GM06990 (cell line): ENCODE measurements around the gene PTPRT.
"Not testable (repeated sequence)": the region's sequence is repeated elsewhere in the genome, so short reads cannot be mapped to it uniquely, and the experiment has no call there.

Experiments used
- DNase-seq: peaks from one replicate; pipeline ENCODE4 v3.0.0-alpha.2; 2011; ENCODE audit not compliant: insufficient read length; ENCODE audit errors: extremely low read depth
- H3K27me3 ChIP-seq: replicated peaks from 2 replicates; pipeline ENCODE4 v1.6.0; 2011; ENCODE audit warnings: low read length; ENCODE audit not compliant: control insufficient read depth, insufficient read depth
- H3K36me3 ChIP-seq: 2 replicates; pipeline ENCODE4 v1.5.1; 2011; ENCODE audit warnings: low read length; ENCODE audit not compliant: control insufficient read depth, insufficient read depth
- H3K4me3 ChIP-seq: replicated peaks from 2 replicates; pipeline ENCODE4 v1.5.1; 2011; ENCODE audit warnings: low read depth, mild to moderate bottlenecking, control low read depth, low read length
- CTCF ChIP-seq: IDR thresholded peaks from 2 replicates; pipeline ENCODE4 v1.5.1; 2011; ENCODE audit warnings: low read length, control low read depth, mild to moderate bottlenecking, inconsistent platforms; ENCODE audit not compliant: insufficient read depth, poor library complexity, severe bottlenecking

PTPRT gene

DNA sequence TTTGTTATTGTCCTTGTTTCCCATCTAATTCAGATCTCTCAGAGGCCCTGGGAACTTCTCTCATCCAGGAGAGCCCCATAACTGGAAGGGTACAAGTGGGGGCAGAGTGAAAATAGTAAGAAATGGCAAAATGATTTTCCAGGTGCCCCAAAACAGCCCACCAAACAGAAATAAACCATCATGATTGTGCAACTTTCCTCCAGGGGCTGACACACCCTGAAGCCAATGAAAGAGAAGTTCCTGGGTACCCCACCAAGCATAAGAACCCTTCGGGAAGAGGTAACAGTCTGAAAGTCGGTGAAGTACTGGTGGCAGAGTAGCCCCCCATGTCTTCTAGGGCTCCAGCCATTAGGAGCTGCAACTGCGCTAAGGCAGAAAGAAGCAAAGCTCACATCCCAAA, 282.0 kb downstream of the PTPRT start:
- TF ChIP-seq CTCF, result no peak
- no peaks in the 10 kb centered on the region for H3K36me3 ChIP-seq
- no peak overlapping the region for H3K4me3 ChIP-seq
- DNase-seq, result no peak
- no peaks in the 10 kb centered on the region for H3K27me3 ChIP-seq

DNA sequence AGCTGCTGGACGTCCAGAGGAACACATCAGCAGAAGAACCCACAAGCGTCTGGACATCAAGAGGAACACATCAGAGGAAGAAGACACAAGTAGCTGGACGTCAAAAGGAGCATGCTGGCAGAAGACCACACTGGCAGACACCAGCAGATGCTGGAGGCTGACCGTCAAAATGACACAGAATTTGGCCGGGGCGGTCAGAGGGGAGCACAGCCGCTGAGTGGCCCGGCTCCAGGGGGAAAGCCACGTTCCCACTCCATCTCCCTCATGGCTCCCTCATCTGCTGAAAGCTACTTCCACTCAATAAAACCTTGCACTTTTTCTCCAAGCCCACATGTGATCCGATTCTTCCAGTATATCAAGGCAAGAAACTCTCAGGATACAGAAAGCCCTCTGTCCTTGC, 283.6 kb downstream of the PTPRT start:
- Histone ChIP-seq H3K4me3 (no peak overlapping the region), H3K27me3 (no peaks in the 10 kb centered on the region), H3K36me3 (no peaks in the 10 kb centered on the region)
- no peak for DNase-seq
- TF ChIP-seq CTCF, result no peak

DNA sequence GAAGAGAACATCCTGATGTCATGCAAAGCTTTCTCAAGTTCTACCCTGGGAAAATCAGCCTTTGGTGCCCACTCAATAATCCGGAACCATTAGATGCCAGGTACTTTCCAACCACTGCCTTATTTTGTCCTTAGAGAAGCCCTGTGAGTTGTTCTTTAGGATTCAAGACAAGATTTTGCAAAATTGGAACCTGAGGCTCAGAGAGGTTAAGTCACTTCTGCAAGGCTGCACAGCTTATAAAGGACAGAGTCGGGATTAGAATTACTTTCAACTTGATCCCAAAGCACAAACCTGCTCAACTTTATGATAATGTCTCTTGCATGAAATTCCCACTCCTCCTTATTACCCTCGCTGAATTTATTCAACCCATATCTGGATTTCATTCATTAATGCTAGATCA, 287.2 kb downstream of the PTPRT start:
- no peaks in the 10 kb centered on the region; the same call in 1 of the 2 replicates for H3K27me3 ChIP-seq
- H3K4me3 ChIP-seq, result no peak overlapping the region
- no peaks in the 10 kb centered on the region for H3K36me3 ChIP-seq
- no peak for DNase-seq
- no peak for TF ChIP-seq CTCF

DNA sequence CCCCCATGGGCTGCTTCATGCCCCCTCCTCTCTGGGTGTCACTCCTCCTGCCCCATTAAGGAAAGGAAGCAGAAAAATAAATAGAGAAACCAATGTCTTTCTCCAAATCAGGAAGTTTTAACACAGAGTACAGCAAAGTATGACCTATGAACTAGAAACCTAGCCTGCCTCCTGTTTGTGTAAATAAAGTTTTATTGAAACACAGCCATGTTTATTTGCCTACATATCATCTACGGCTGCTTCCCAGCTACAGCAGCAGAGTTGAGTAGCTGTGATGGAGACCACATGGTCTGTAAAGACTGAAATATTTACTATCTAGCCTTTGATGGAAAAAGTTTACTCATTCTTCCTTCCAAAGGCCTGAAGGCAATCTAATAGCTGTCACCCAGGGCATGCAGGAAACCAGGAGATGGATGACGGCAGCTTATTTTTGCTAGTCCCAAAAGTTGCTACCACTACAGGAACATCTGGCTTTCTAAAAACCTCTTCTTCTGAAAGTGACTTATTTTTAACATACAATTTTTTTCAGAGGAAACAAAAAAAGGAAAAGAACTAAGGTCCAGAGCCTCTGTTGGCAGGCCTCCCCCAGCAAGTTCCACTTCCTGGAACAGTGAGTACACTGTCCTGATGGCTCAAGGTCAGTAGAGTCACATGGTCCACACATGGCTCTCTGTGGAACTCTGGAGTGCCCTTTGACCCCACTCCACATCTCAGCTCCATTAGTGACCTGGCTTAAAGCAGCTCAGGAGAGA, 287.8 kb downstream of the PTPRT start:
- no peak for TF ChIP-seq CTCF
- DNase-seq, result no peak
- Histone ChIP-seq H3K36me3 (no peaks in the 10 kb centered on the region), H3K27me3 (no peaks in the 10 kb centered on the region; the same call in 1 of the 2 replicates), H3K4me3 (no peak overlapping the region)

GRCh38 chr20:42900764-42901163, 288.9 kb downstream of the PTPRT start:
- not testable (repeated sequence) for H3K4me3 ChIP-seq, H3K27me3 ChIP-seq, DNase-seq, H3K36me3 ChIP-seq

GRCh38 chr20:42895020-42895419, 294.7 kb downstream of the PTPRT start:
- TF ChIP-seq CTCF, result no peak
- DNase-seq, result no peak
- Histone ChIP-seq H3K4me3 (no peak overlapping the region), H3K36me3 (no peaks in the 10 kb centered on the region), H3K27me3 (no peaks in the 10 kb centered on the region)
